Lower leg skin (tissue), 4 donors: ENCODE measurements around the gene TBPL2. TPM values are rescaled to one million over a fixed set of nuclear protein-coding genes. Genes with fewer than 3 reads are reported as not detected.
A peak's percentile ranks its signal among the peaks of the same experiment; 100 is the strongest.

Experiments
- DNase-seq, 2 donors: peaks; one replicate each; pipeline ENCODE4 v3.0.0-alpha.2; 2019; ENCODE audit warnings: low spot score in 2 of 2
- H3K4me3 ChIP-seq: fragments of 200-600 bp; sonication (generic); 2 replicates; pipeline ENCODE4 v1.5.1; 2017; ENCODE audit warnings: mild to moderate bottlenecking, low read depth; ENCODE audit not compliant: poor library complexity, severe bottlenecking
- POLR2A ChIP-seq, 2 donors: fragments of 450-650 bp; IDR thresholded peaks; one replicate each; pipeline ENCODE4 v1.6.1; 2016 to 2017; ENCODE audit warnings: antibody characterized with exemption in 2 of 2, mild to moderate bottlenecking in 1 of 2, moderate library complexity in 1 of 2
- WGBS, 2 donors: methylation state at CpG; one replicate each; pipeline ENCODE4 v1.1.5; 2018; 5-methylcytosine and 5-hydroxymethylcytosine counted together
- intact Hi-C: fragments of 100-400 bp; cut with DNase I; formaldehyde crosslinking; loops from one replicate; pipeline ENCODE4 v1.15.0; 2023; ENCODE audit warnings: low total_unique reads
- total RNA-seq, 4 donors: library from RNA; depleted of rRNA; stranded (reverse); fragments of >200 nt; gene quantifications; one replicate each; pipeline ENCODE4 v1.1.0, GENCODE V29; 2016
- TF ChIP-seq, protein P1 (sequence below), 3 donors: fragments of 450-650 bp; IDR thresholded peaks; one replicate each; pipeline ENCODE4 v1.5.1; 2016; ENCODE audit warnings: antibody characterized with exemption in 3 of 3, mild to moderate bottlenecking in 3 of 3, moderate library complexity in 2 of 3

TBPL2 gene
- total RNA-seq, 4 donors from 2014 or later: not detected

DNA sequence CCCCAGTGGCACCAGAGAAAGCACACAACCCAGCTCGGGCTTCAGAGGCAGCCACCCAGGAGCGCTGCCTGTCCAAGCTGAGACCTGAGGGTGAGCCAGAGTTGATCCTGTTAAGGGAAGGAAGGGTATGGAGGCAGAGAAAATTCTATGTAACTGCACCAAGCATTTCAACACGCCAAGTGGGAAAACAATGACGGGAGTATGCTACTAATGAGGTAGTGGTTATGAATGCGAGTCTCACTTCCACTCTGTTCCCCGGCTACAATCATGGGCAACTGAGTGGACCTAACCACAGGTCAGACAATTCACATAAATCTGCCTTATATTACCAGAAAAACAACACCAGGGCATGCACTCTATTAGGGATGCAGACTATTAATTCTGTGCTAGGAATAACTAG, 38.7 kb downstream of the TBPL2 start:
- no peak for TF ChIP-seq POLR2A (IDR thresholded peaks at IDR 0.05)
- TF ChIP-seq, protein P1, sequence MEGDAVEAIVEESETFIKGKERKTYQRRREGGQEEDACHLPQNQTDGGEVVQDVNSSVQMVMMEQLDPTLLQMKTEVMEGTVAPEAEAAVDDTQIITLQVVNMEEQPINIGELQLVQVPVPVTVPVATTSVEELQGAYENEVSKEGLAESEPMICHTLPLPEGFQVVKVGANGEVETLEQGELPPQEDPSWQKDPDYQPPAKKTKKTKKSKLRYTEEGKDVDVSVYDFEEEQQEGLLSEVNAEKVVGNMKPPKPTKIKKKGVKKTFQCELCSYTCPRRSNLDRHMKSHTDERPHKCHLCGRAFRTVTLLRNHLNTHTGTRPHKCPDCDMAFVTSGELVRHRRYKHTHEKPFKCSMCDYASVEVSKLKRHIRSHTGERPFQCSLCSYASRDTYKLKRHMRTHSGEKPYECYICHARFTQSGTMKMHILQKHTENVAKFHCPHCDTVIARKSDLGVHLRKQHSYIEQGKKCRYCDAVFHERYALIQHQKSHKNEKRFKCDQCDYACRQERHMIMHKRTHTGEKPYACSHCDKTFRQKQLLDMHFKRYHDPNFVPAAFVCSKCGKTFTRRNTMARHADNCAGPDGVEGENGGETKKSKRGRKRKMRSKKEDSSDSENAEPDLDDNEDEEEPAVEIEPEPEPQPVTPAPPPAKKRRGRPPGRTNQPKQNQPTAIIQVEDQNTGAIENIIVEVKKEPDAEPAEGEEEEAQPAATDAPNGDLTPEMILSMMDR (IDR thresholded peaks at IDR 0.05): no peak
- 86 to 90% methylated on average over 6 of the region's 6 CpGs for WGBS, 2 donors

DNA sequence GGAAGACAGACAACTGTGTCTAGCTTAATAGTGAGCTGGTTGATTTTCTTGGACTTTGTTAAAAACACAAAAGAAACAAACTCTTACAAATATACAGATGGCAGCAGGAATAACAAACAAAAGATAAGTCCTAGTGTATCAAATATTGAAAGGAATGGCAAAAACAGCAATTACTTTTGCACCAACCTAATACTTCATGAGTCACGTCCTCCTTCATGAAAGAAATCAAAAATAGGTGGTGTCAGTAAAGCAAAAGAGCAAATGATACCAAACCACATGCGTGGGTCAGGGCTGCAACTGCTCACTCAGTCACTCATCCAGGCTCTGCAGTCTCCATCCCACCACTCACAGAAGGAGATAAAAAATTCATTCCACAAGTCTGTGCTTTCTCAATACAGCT, 40.6 kb downstream of the TBPL2 start:
- no peak for DNase-seq
- intact Hi-C loops: no loop called here
- WGBS, 2 donors: 73 to 78% methylated on average over 2 of the region's 2 CpGs

More for the DNA sequence above, 38.7 kb downstream of the TBPL2 start:
- H3K4me3 ChIP-seq: no peak overlapping the region
- intact Hi-C loops: no loop called here
- no peak for DNase-seq

DNA sequence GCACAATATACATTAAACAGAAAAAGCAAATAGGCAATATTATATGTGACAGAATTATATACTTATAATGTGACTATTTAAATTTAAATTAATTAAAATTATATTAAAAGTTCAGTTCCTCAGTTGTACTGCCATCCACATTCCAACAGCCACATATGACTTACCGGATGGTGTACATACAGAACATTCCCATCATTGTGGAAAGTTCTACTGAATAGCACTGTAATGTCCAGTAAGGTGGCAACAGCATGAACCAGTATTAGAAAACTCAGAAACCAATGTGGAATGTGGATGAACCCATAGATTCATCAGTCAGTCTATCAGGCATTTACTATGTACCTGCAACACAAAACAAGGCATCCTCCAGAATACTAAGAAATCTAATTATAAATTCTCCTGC, 41.2 kb downstream of the TBPL2 start:
- H3K4me3 ChIP-seq: no peak overlapping the region
- TF ChIP-seq, protein P1 (IDR thresholded peaks at IDR 0.05): no peak
- no peak for TF ChIP-seq POLR2A (IDR thresholded peaks at IDR 0.05)
- intact Hi-C loops: no loop called here
- DNase-seq: no peak
- WGBS, 2 donors: 83 to 86% methylated on average over 1 of the region's 1 CpG

More for the DNA sequence above, 40.6 kb downstream of the TBPL2 start:
- H3K4me3 ChIP-seq: no peak overlapping the region
- TF ChIP-seq POLR2A (IDR thresholded peaks at IDR 0.05): no peak
- TF ChIP-seq, protein P1 (IDR thresholded peaks at IDR 0.05): no peak

DNA sequence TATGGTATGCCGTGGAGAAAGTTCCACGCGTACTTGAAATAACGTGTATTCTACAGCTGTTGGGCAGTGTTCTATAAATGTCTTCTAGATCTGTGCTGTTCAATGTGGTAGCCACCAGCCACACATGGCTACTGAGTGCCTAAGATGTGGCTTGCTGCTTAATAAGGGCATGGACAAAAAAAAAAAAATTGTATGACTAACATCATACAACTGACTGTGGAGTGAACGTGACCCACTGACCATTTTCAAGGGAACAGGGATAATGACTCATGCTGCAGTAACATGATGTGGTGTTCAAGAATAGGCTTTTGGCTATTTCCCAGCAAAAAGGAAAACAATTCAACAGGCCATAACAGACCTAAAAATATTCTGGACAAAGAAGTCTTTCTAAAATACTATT, 41.7 kb downstream of the TBPL2 start:
- peak in 1 of 2 donors; percentile 45 for DNase-seq
- no peak overlapping the region for H3K4me3 ChIP-seq
- WGBS, 2 donors: 78 to 81% methylated on average over 5 of the region's 5 CpGs
- intact Hi-C loops: no loop called here
- TF ChIP-seq, protein P1 (IDR thresholded peaks at IDR 0.05): no peak
- no peak for TF ChIP-seq POLR2A (IDR thresholded peaks at IDR 0.05)

DNA sequence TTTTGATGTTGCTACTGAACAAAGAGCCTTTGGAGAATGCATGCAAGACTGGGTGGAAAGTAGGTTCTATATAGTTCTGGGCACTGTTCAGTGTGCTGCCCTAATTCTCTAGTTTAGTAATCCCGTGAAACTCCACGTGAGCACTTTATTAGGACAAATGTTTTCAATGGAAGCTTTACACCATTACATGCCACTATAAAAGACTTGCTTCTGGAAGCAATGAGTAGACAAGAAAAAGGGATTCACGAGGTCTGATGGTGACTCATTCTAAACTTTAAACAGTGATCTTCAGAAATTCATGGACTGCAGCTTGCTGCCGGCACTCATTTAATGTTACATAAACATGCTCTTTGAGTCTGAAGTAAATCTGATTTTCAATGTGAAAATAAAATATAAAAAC, 51.1 kb downstream of the TBPL2 start:
- TF ChIP-seq, protein P1 (IDR thresholded peaks at IDR 0.05): no peak
- no peak for TF ChIP-seq POLR2A (IDR thresholded peaks at IDR 0.05)
- WGBS, 2 donors: 88 to 91% methylated on average over 4 of the region's 4 CpGs
- no peak for DNase-seq
- intact Hi-C loops: no loop called here
- H3K4me3 ChIP-seq: no peak overlapping the region

DNA sequence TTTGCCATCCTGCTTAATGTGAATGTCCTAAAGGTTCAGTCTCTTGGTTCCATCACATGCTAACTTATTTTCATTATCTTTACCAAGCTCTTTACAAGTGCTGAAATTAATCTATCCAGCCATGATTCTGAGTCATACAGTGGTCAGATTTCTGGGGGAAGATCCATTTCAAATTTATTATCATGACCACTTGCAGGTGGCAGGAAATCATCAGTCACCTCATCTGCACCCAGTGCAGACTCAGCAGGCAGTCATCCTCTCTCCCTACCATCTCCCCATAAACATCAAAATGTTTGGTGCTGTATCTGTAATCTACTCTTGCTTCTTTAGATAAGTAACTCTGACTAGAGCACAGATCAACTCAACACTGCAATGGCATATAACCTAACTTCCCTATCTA, 52.3 kb downstream of the TBPL2 start:
- no peak overlapping the region for H3K4me3 ChIP-seq
- TF ChIP-seq, protein P1 (IDR thresholded peaks at IDR 0.05): no peak
- TF ChIP-seq POLR2A (IDR thresholded peaks at IDR 0.05): no peak
- intact Hi-C loops: no loop called here
- no peak for DNase-seq
